A549 treated with dexamethasone at 1 μM for 4 hours (cell line): Measurements from ENCODE around the gene PRKN. TPM values are rescaled to one million over a fixed set of nuclear protein-coding genes. Genes with fewer than 3 reads are reported as not detected.

Experiments used
- total RNA-seq: library from RNA; stranded (reverse); fragments of 200-300 nt; extraction: Qiagen RNA extraction; gene quantifications from 5 replicates; pipeline ENCODE4 v1.2.3, GENCODE V29; 2022

The PRKN gene
- 0.02 to 0.09 TPM (median 0.06 TPM) in 4 of 5 replicates, not detected in the other for total RNA-seq

GRCh38 chr6:162727322-162728182 lies at the start of gene PRKN, which contains the start of gene PACRG:
Gene PRKN, minus strand, starts transcription at chr6:162727766.
Gene PACRG, plus strand, starts transcription at chr6:162727974.

Other genes starting within 250 kb of the PRKN start
- 0.32 TPM in 1 of 5 replicates, not detected in the others for gene PACRG, start 208 bp upstream of the PRKN start, total RNA-seq